Activated naive CD4-positive, alpha-beta T cell treated with anti-CD3 and anti-CD28 coated beads, Interleukin-2, amount 10 ng/mL, durations not matched to agents 7 days and 5 days (primary cell): ENCODE measurements around the gene BCR.

Experiments used
- CTCF ChIA-PET: fragments of 350-600 bp; sonication (Branson Sonifier 250); formaldehyde crosslinking; loops from one replicate; lab custom pipeline; 2021; ENCODE audit warnings: antibody characterized with exemption; lab: Charles Lee
- DNase-seq: peaks from one replicate; pipeline ENCODE4 v3.0.0-alpha.2; 2020
- H3K27ac Mint-ChIP-seq: one replicate; pipeline ENCODE4 v1.8.0; 2021; ENCODE audit warnings: mild to moderate bottlenecking, moderate library complexity, mixed read lengths
- H3K27me3 Mint-ChIP-seq: one replicate; pipeline ENCODE4 v1.8.0; 2021; ENCODE audit warnings: mild to moderate bottlenecking, mixed read lengths
- H3K36me3 Mint-ChIP-seq: one replicate; pipeline ENCODE4 v1.8.0; 2021; ENCODE audit warnings: mixed read lengths
- H3K4me1 Mint-ChIP-seq: one replicate; pipeline ENCODE4 v1.8.0; 2021; ENCODE audit warnings: mixed read lengths
- H3K4me3 Mint-ChIP-seq: one replicate; pipeline ENCODE4 v1.8.0; 2021; ENCODE audit warnings: mild to moderate bottlenecking, moderate library complexity, mixed read lengths
- H3K9me3 Mint-ChIP-seq: one replicate; pipeline ENCODE4 v1.8.0; 2021; ENCODE audit warnings: mixed read lengths

BCR gene

GRCh38 chr22:23204541-23205157 is 24.3 kb downstream of the BCR start:
- Mint-ChIP-seq H3K4me1 (peaks cover 15% of the 10 kb centered on the region), H3K27me3 (no peaks in the 10 kb centered on the region), H3K4me3 (no peak overlapping the region), H3K36me3 (peaks cover 14% of the 10 kb centered on the region), H3K9me3 (no peaks in the 10 kb centered on the region), H3K27ac (no peak overlapping the region)
- no peak for DNase-seq
- CTCF ChIA-PET, result no interaction called here

DNA sequence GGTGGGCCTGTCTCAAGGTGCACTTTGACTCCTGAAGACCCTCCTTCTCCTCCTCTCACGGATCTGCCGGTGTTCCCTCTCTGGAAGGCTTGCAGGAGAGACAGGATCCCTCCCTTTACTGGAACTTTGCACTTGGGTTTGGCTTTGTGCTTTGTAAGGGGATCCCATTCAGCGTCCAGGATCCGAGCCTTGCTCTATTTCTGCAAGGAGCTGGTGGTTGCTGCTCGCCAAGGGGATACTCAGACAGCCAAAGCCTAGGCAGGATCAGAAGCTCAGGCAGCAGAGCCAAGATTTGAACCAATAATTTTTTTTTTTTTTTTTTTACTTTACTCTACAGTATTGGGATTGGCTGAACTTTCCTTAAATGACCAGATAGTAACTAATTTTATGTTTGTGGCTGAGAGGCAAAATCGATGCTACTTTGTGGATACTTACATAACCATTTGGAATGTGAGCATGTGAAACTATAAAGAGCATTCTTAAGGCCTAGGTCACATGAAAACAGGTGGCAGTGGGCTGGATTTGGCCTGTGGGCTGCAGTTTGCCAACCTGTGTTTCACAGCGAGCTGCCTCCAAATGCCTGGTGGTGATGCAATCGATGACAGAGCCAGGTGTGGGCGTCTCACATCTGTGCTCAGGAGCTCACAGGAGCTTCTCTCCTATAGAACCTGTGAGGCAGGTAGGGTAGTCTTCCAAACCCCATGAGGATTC is 25.2 kb downstream of the BCR start:
- H3K4me1 Mint-ChIP-seq, result peaks cover 14% of the 10 kb centered on the region
- H3K36me3 Mint-ChIP-seq, result peaks cover 14% of the 10 kb centered on the region
- no peak overlapping the region for H3K4me3 Mint-ChIP-seq
- no peaks in the 10 kb centered on the region for H3K27me3 Mint-ChIP-seq
- H3K27ac Mint-ChIP-seq, result no peak overlapping the region
- no peak for DNase-seq
- CTCF ChIA-PET, result no interaction called here
- no peaks in the 10 kb centered on the region for H3K9me3 Mint-ChIP-seq

DNA sequence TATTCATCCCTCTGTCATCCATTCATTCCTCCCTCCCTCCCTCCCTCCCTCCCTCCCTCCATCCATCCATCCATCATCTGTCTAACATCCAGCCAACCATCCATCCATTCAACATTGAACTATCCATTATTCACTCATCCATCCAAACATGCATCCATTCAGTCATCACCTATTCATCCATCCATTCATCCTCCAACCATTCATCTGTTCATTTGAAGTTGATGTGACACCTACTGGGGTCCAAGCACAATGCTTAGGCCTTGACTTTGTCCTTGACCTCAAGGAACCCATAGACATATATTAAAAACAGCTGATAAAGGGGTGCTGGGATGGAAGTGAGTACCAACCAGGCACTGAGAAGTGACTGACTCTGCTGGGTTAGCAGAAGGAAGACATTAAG is 26.6 kb downstream of the BCR start:
- Mint-ChIP-seq H3K9me3 (no peaks in the 10 kb centered on the region), H3K4me3 (no peak overlapping the region), H3K4me1 (peaks cover 11% of the 10 kb centered on the region), H3K27me3 (no peaks in the 10 kb centered on the region), H3K36me3 (peaks cover 14% of the 10 kb centered on the region), H3K27ac (no peak overlapping the region)
- DNase-seq, result no peak
- CTCF ChIA-PET, result no interaction called here

- DNase-seq, result no peak
- H3K27ac Mint-ChIP-seq, result no peak overlapping the region
- CTCF ChIA-PET, result no interaction called here
- H3K9me3 Mint-ChIP-seq, result no peaks in the 10 kb centered on the region
- peaks cover 7% of the 10 kb centered on the region for H3K4me1 Mint-ChIP-seq
- no peak overlapping the region for H3K4me3 Mint-ChIP-seq
- peaks cover 14% of the 10 kb centered on the region for H3K36me3 Mint-ChIP-seq
- no peaks in the 10 kb centered on the region for H3K27me3 Mint-ChIP-seq
Measured at GRCh38 chr22:23207729-23208393, 27.6 kb downstream of the BCR start.

DNA sequence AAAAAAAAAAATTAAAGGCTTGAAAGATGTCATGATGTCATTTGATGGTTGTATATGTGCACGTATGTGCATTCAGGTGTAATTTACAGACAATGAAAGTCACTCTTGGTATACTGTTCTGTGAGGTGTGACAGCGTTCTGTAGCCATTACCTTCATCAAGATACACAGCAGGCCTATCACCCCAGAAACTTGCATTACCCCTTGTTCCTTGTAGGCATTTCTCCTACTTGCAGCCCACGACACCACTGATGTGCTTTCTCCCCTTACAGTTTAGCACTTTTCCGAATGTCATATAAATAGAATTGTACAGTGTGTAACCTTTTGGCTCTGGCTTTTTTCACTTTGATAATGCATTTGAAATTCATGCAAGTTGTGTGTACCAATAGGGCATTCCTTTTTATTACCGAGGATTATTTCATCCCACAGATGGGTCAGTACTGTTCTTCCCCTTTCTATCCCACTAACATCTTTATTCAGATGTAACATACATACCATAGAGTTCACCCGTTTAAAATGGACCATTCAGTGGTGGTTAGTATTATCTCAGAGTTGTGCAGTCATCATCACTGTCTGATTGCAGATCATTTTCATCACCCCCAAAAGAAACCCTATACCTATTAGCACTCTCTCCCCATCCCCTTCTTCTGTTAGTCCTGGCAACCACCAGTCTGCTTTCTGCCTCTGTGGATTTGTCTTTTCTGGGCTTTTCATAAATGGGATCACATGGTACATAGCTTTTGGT is 30.3 kb downstream of the BCR start:
- no peak overlapping the region for H3K27ac Mint-ChIP-seq
- H3K4me1 Mint-ChIP-seq, result peaks cover 34% of the 10 kb centered on the region
- H3K27me3 Mint-ChIP-seq, result no peaks in the 10 kb centered on the region
- peaks cover 14% of the 10 kb centered on the region for H3K36me3 Mint-ChIP-seq
- CTCF ChIA-PET, result no interaction called here
- no peak overlapping the region for H3K4me3 Mint-ChIP-seq
- DNase-seq, result no peak
- H3K9me3 Mint-ChIP-seq, result no peaks in the 10 kb centered on the region

DNA sequence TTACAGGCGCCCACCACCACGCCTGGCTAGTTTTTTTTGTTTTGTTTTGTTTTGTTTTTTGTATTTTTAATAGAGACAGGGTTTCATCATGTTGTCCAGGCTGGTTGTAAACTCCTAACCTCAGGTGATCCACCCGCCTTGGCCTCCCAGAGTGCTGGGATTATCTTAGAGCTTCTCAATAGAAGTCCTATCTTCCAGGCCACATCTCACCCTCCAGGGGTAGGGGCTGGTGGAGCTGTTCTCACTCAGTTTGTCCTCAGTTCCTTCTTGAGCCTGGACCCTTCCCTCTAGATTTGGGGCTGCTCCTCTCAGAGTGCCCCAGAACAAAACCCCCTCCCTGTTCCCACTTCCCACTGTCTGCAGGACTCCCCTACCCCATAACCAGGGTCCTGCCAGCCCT is 31.3 kb downstream of the BCR start:
- Mint-ChIP-seq H3K27me3 (no peaks in the 10 kb centered on the region), H3K9me3 (no peaks in the 10 kb centered on the region), H3K4me3 (no peak overlapping the region), H3K4me1 (peaks cover 44% of the 10 kb centered on the region), H3K36me3 (peaks cover 12% of the 10 kb centered on the region), H3K27ac (no peak overlapping the region)
- CTCF ChIA-PET, result no interaction called here
- DNase-seq, result no peak

GRCh38 chr22:23212061-23213021 is 32.0 kb downstream of the BCR start:
- H3K4me3 Mint-ChIP-seq, result no peak overlapping the region
- H3K27me3 Mint-ChIP-seq, result no peaks in the 10 kb centered on the region
- H3K36me3 Mint-ChIP-seq, result peaks cover 10% of the 10 kb centered on the region
- peaks cover 51% of the 10 kb centered on the region for H3K4me1 Mint-ChIP-seq
- no peak overlapping the region for H3K27ac Mint-ChIP-seq
- DNase-seq, result no peak
- H3K9me3 Mint-ChIP-seq, result no peaks in the 10 kb centered on the region
- CTCF ChIA-PET, result no interaction called here

DNA sequence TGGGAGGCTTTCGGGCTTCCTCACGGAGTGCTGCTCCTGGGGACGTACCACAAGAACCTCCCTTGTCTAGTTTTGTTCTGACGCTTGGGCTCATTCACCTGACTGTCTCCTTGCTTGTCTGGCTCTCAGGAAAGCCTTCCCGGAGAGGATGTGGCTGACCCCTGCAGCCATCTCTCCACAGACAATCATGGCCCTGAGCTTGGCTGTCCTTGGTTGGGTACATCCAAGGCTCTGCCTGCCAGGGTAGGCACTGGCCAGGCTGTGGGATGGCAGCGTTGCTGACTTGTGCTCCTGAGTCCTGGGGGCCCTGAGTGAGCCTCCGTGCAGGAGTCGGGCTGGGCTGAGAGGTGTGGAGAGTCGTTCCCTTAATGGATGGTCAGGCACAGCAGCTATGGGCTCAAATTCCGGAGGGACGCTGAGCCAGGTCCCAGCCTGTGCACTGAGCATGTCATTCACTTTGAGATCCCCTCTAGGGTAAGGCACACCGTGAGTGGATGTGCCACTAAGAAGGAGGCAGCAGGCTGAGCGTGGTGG is 32.8 kb downstream of the BCR start:
- Mint-ChIP-seq H3K27ac (no peak overlapping the region), H3K4me3 (no peak overlapping the region), H3K4me1 (peaks cover 58% of the 10 kb centered on the region), H3K27me3 (no peaks in the 10 kb centered on the region), H3K9me3 (no peaks in the 10 kb centered on the region), H3K36me3 (peaks cover 10% of the 10 kb centered on the region)
- CTCF ChIA-PET, result no interaction called here
- no peak for DNase-seq

- CTCF ChIA-PET, result no interaction called here
- Mint-ChIP-seq H3K4me3 (no peak overlapping the region), H3K4me1 (peaks cover 64% of the 10 kb centered on the region), H3K36me3 (peaks cover 9% of the 10 kb centered on the region), H3K27ac (no peak overlapping the region), H3K27me3 (no peaks in the 10 kb centered on the region), H3K9me3 (no peaks in the 10 kb centered on the region)
- no peak for DNase-seq
Measured at GRCh38 chr22:23213581-23214334, 33.4 kb downstream of the BCR start.

GRCh38 chr22:23214398-23214797 is 34.1 kb downstream of the BCR start:
- no peak overlapping the region for H3K4me3 Mint-ChIP-seq
- H3K36me3 Mint-ChIP-seq, result peaks cover 7% of the 10 kb centered on the region
- no peaks in the 10 kb centered on the region for H3K27me3 Mint-ChIP-seq
- no peaks in the 10 kb centered on the region for H3K9me3 Mint-ChIP-seq
- CTCF ChIA-PET, result no interaction called here
- DNase-seq, result no peak
- peaks cover 71% of the 10 kb centered on the region for H3K4me1 Mint-ChIP-seq
- no peak overlapping the region for H3K27ac Mint-ChIP-seq

DNA sequence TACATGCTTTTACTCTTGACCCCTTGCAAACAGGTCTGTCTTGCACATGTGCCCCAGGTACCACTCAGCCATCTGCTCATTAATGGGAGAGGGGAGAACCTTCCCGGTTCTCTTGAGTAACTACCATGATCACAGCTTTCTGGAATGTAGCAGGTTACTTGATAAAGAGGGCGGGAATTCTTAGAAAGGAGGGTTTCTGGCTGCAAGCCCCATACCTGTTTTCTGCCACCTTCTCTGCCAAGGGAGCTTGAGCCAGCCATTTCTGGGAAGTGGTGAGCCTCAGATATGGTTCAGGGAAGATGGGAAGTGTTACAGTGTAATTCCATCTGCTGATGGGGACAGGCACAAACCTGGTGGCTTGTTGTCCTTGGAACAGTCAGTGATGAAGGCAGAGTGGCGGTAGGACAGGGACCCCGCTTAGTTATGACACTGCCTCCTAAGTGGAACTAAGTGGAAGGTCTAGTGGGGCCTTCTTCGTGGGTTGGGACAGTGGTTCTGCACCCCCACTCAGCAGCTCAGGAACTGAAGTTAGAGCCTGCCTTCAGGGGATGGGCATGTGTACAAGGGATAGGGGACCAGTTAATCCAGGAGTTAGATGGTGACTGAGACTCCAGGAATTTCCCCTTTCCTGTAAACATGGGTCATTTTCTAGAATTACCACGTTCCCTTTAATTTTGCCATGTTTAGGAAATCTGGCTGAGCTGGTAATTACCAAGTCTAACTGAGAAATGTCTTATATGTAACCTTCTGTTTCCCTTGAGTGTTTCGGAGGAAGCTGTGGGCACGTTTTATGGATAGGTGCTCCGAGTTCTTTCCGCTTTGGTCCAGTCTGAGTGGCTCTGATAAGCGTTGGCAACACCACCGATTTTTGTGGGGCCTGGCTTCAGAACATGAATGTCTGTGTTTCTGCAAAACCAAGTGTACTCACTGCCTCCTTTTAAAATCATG is 35.3 kb downstream of the BCR start:
- Mint-ChIP-seq H3K4me3 (peak overlapping the region; percentile 60), H3K36me3 (peaks cover 9% of the 10 kb centered on the region)
- CTCF ChIA-PET, result interaction anchor here (0.7 to 1.4 kb wide), 5 partner anchors 21 to 74 kb away, joined by 3 to 4 read pairs (median 3); no protein-coding TSS in a partner anchor

More for the DNA sequence above, 35.3 kb downstream of the BCR start:
- DNase-seq, result peak; percentile 22
- H3K9me3 Mint-ChIP-seq, result no peaks in the 10 kb centered on the region
- H3K27ac Mint-ChIP-seq, result peak overlapping the region; percentile 87
- H3K27me3 Mint-ChIP-seq, result no peaks in the 10 kb centered on the region
- peaks cover 82% of the 10 kb centered on the region for H3K4me1 Mint-ChIP-seq
